Osteocyte (in vitro differentiated cells): ENCODE measurements around the gene RASGEF1C. TPM values are rescaled to one million over a fixed set of nuclear protein-coding genes. Genes with fewer than 3 reads are reported as not detected.

Experiments
- DNase-seq: peaks from one replicate; pipeline ENCODE4 v3.0.0; 2021; ENCODE audit warnings: mixed read lengths; ENCODE audit not compliant: unreplicated experiment; ENCODE audit errors: extremely low spot score
- H3K27ac Mint-ChIP-seq: one replicate; pipeline ENCODE4 v1.8.0; 2021; ENCODE audit warnings: mild to moderate bottlenecking, mixed read lengths; ENCODE audit not compliant: unreplicated experiment
- H3K27me3 Mint-ChIP-seq: one replicate; pipeline ENCODE4 v1.8.0; 2021; ENCODE audit warnings: mixed read lengths; ENCODE audit not compliant: unreplicated experiment
- H3K36me3 Mint-ChIP-seq: one replicate; pipeline ENCODE4 v1.8.0; 2021; ENCODE audit warnings: mixed read lengths; ENCODE audit not compliant: unreplicated experiment
- H3K4me1 Mint-ChIP-seq: one replicate; pipeline ENCODE4 v1.8.0; 2021; ENCODE audit warnings: mixed read lengths; ENCODE audit not compliant: unreplicated experiment
- H3K4me3 Mint-ChIP-seq: one replicate; pipeline ENCODE4 v1.8.0; 2021; ENCODE audit warnings: mild to moderate bottlenecking, moderate library complexity, mixed read lengths; ENCODE audit not compliant: unreplicated experiment
- H3K9me3 Mint-ChIP-seq: one replicate; pipeline ENCODE4 v1.8.0; 2021; ENCODE audit warnings: mixed read lengths; ENCODE audit not compliant: unreplicated experiment
- CTCF ChIP-seq: fragments of 200-600 bp; sonication (generic); IDR thresholded peaks from 2 replicates; pipeline ENCODE4 v1.5.0; 2021; ENCODE audit warnings: antibody characterized with exemption, mild to moderate bottlenecking, moderate library complexity
- total RNA-seq: library from RNA; stranded (reverse); gene quantifications from 2 replicates; pipeline ENCODE4 v1.2.1, GENCODE V29; 2021

RASGEF1C gene
- total RNA-seq, 1 donor from 2014 or later = not detected

- peaks cover 4% of the 10 kb centered on the region for H3K4me1 Mint-ChIP-seq
- peaks cover 16% of the 10 kb centered on the region for H3K27me3 Mint-ChIP-seq
- H3K27ac Mint-ChIP-seq = no peak overlapping the region
- H3K4me3 Mint-ChIP-seq = no peak overlapping the region
- TF ChIP-seq CTCF = no peak
- no peaks in the 10 kb centered on the region for H3K36me3 Mint-ChIP-seq
- peak; percentile 80 for DNase-seq
- no peaks in the 10 kb centered on the region for H3K9me3 Mint-ChIP-seq
Observed at GRCh38 chr5:180136630-180137381, 72.2 kb downstream of the RASGEF1C start.

- no peaks in the 10 kb centered on the region for H3K9me3 Mint-ChIP-seq
- peaks cover 12% of the 10 kb centered on the region for H3K27me3 Mint-ChIP-seq
- no peak overlapping the region for H3K27ac Mint-ChIP-seq
- H3K4me1 Mint-ChIP-seq = peaks cover 4% of the 10 kb centered on the region
- H3K4me3 Mint-ChIP-seq = no peak overlapping the region
- no peaks in the 10 kb centered on the region for H3K36me3 Mint-ChIP-seq
- no peak for TF ChIP-seq CTCF
- peak; percentile 84 for DNase-seq
Observed at GRCh38 chr5:180135967-180136629, 72.9 kb downstream of the RASGEF1C start.

GRCh38 chr5:180135128-180135955 lies 73.7 kb downstream of the RASGEF1C start:
- H3K4me3 Mint-ChIP-seq = no peak overlapping the region
- no peak for TF ChIP-seq CTCF
- peak; percentile 73 for DNase-seq
- H3K27ac Mint-ChIP-seq = no peak overlapping the region
- no peaks in the 10 kb centered on the region for H3K36me3 Mint-ChIP-seq
- no peaks in the 10 kb centered on the region for H3K9me3 Mint-ChIP-seq
- H3K27me3 Mint-ChIP-seq = peaks cover 9% of the 10 kb centered on the region
- H3K4me1 Mint-ChIP-seq = peaks cover 4% of the 10 kb centered on the region

- peak; percentile 80 for DNase-seq
- Mint-ChIP-seq H3K4me3 (no peak overlapping the region), H3K4me1 (peaks cover 4% of the 10 kb centered on the region), H3K27me3 (peaks cover 7% of the 10 kb centered on the region), H3K27ac (no peak overlapping the region), H3K36me3 (no peaks in the 10 kb centered on the region), H3K9me3 (no peaks in the 10 kb centered on the region)
- TF ChIP-seq CTCF = no peak
Observed at GRCh38 chr5:180133971-180134508, 75.0 kb downstream of the RASGEF1C start.
